ENCODE data around the gene TTLL1. TPM values are rescaled to one million over a fixed set of nuclear protein-coding genes. Genes with fewer than 3 reads are reported as not detected.
A peak's percentile ranks its signal among the peaks of the same experiment; 100 is the strongest.

The TTLL1 gene
- total RNA-seq, 2 donors from 2014 or later, result 4.4 to 5.2 TPM

DNA sequence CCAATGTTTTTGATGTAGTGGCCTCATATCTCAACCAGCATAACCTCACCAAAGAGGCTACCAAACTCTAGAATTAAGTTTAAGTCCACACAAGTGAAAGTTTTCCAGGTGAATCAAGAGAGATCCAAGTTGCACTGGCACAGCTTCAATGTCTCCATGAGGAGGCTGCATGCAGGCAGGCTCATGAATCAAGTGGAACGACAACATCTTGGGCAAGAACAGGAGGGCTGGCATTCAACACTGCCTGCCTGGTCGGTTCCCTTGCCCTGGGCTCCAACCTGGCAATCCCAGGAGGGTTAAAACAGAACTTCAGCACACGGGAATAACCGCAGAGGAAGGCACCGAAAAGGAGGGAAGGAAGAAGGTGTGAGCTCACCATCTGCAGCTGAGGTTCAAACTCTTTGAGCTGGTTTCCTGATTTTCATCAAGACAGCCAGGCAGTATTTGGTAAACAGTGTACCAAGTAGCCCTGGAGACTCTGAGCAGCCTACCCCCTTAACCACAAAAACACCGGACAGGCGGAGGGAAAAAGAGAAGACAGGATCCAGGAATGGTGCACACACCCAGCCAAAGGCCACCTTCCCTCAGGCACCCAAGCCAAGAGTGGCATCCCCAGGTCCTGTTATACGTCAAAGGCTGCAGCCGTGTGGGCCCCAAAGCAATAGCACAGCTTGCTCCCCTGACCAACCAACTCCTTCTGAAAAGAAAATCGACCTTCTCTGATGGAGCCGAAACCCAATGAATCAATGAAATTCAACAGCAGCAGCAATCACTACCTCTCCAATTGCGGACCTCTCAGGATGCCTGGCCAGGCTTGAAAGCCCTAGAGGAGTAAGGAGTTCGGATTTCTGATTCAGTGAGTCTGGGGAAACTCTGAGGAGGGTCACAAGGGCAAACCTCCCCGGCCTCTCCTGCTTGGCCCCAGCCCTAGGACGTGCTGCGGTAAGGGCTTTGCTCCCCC, 75.6 kb downstream of the TTLL1 start:
- no peak for DNase-seq (ENCODE audit: low spot score)
- Histone ChIP-seq H3K27me3 (no peaks in the 10 kb centered on the region), H3K36me3 (no peaks in the 10 kb centered on the region), H3K27ac (peak overlapping the region in 1 of 2 donors; percentile 78), H3K9me3 (no peaks in the 10 kb centered on the region), H3K4me1 (peaks cover 0 to 36% of the 10 kb centered on the region in 2 donors), H3K4me3 (peak overlapping the region; percentile 84 to 90)
- TF ChIP-seq, protein P1, sequence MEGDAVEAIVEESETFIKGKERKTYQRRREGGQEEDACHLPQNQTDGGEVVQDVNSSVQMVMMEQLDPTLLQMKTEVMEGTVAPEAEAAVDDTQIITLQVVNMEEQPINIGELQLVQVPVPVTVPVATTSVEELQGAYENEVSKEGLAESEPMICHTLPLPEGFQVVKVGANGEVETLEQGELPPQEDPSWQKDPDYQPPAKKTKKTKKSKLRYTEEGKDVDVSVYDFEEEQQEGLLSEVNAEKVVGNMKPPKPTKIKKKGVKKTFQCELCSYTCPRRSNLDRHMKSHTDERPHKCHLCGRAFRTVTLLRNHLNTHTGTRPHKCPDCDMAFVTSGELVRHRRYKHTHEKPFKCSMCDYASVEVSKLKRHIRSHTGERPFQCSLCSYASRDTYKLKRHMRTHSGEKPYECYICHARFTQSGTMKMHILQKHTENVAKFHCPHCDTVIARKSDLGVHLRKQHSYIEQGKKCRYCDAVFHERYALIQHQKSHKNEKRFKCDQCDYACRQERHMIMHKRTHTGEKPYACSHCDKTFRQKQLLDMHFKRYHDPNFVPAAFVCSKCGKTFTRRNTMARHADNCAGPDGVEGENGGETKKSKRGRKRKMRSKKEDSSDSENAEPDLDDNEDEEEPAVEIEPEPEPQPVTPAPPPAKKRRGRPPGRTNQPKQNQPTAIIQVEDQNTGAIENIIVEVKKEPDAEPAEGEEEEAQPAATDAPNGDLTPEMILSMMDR (IDR thresholded peaks at IDR 0.05), result no peak

DNA sequence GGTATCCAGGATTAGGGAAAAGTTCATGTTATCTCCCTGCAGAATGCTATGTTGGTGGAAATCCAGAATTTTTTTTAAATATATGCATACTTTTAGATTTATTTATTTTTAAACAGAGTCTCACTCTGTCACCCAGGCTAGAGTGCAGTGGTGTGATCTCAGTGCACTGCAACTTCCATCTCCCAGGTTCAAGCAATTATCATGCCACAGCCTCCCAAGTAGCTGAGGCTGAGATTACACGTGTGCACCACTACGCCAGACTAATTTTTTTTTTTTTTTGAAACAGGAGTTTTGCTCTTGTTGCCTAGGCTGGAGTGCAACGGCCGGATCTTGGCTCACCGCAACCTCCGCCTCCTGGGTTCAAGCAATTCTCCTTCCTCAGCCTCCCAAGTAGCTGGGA, 76.8 kb downstream of the TTLL1 start:
- no peak for DNase-seq (ENCODE audit: low spot score)
- peaks cover 0 to 47% of the 10 kb centered on the region in 2 donors for H3K4me1 ChIP-seq

DNA sequence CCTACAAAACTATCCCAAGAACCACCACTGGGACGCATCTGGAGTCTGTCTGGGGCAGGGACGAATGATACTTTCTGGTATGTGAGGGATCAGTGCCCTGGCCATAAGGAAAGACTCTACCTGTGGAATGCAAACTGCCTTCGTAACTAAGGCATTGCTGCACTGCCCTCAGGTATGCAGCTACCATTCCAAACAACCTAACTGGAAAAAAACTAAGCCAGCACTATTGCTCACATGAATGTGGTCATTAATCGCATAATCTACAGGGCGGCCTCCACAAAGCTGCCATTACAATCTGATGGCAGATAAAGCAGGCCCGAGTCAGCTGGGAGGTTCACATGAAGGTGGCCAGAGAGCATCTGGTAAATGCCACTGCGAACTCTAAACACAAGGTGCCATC, 78.1 kb downstream of the TTLL1 start:
- H3K27me3 ChIP-seq, result no peaks in the 10 kb centered on the region
- no peaks in the 10 kb centered on the region for H3K9me3 ChIP-seq
- TF ChIP-seq, protein P1 (IDR thresholded peaks at IDR 0.05), result no peak
- no peak overlapping the region for H3K27ac ChIP-seq
- no peak overlapping the region for H3K4me3 ChIP-seq
- H3K36me3 ChIP-seq, result no peaks in the 10 kb centered on the region
- H3K4me1 ChIP-seq, result peaks cover 0 to 48% of the 10 kb centered on the region in 2 donors
- DNase-seq (ENCODE audit: low spot score), result no peak

More for the DNA sequence above, 76.8 kb downstream of the TTLL1 start:
- no peak overlapping the region for H3K27ac ChIP-seq
- no peaks in the 10 kb centered on the region for H3K36me3 ChIP-seq
- H3K27me3 ChIP-seq, result no peaks in the 10 kb centered on the region
- no peak overlapping the region for H3K4me3 ChIP-seq
- TF ChIP-seq, protein P1 (IDR thresholded peaks at IDR 0.05), result no peak
- H3K9me3 ChIP-seq, result no peaks in the 10 kb centered on the region

DNA sequence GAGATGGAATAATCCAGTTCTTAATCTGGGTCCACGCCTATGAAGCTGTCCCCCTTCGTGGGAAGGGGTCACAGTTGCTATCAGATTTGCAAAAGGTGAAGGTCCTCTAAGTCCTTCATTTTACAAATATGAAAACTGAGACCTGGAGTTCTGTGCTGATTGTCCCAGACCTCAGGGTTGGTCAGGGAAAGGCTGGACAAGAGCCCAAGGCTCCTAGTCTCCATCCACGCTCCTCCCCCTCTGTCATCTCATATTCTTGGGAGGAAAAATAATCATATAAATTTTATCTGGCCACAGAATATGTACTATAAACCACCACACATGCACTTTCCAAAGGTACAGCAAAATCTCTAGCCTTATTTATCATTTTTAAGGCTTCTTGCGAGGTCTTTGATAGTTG, 79.7 kb downstream of the TTLL1 start:
- no peaks in the 10 kb centered on the region for H3K27me3 ChIP-seq
- no peak for DNase-seq (ENCODE audit: low spot score)
- peak overlapping the region in 1 of 2 donors; percentile 73 for H3K27ac ChIP-seq
- H3K36me3 ChIP-seq, result no peaks in the 10 kb centered on the region
- H3K4me3 ChIP-seq, result no peak overlapping the region
- no peaks in the 10 kb centered on the region for H3K9me3 ChIP-seq
- peaks cover 0 to 50% of the 10 kb centered on the region in 2 donors for H3K4me1 ChIP-seq
- TF ChIP-seq, protein P1 (IDR thresholded peaks at IDR 0.05), result no peak

DNA sequence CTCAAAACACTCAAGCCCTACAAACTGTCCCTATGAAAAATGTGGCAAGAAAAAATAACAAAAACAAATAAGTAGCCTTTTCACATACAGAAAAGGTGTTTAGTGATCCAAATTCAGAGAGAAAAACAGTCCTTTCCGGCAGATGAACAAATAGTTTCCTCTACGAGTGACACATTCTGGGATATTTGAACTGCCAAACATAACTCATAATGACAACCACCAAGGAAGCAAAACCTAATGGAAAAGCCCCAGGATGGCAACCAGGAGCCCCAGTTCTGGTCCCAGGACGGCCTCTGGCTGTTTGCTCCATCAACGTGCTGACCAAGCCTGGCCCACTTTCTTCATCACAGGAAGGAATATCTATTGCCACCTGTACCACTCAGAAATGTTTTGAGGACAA, 80.3 kb downstream of the TTLL1 start:
- no peaks in the 10 kb centered on the region for H3K36me3 ChIP-seq
- H3K27ac ChIP-seq, result peak overlapping the region in 1 of 2 donors; percentile 73
- DNase-seq (ENCODE audit: low spot score), result no peak
- no peaks in the 10 kb centered on the region for H3K27me3 ChIP-seq
- no peaks in the 10 kb centered on the region for H3K9me3 ChIP-seq
- H3K4me3 ChIP-seq, result no peak overlapping the region
- TF ChIP-seq, protein P1 (IDR thresholded peaks at IDR 0.05), result no peak
- peaks cover 0 to 53% of the 10 kb centered on the region in 2 donors for H3K4me1 ChIP-seq

Measured in right atrium auricular region (tissue), 2 donors.